ENCODE results near the gene PIGQ.

DNA sequence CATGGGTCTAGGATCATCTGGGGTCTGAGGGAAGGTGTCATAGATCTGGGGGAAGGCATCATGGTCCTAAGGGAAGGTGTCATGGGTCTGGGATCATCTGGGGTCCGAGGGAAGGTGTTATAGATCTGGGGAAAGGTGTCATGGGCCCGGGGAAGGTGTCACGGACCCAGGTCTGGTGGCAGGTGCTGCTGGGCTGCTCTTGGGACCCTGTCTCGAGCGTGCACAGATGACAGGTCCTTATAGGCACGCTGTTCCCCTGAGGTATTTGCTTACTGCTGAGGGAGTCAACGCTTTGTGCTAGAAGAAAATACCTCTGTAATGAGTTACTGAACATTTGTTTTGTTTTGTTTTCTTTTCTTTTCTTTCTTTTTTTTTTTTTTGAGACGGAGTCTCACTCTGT is 21.5 kb downstream of the PIGQ start:
- TF ChIP-seq, protein P1, sequence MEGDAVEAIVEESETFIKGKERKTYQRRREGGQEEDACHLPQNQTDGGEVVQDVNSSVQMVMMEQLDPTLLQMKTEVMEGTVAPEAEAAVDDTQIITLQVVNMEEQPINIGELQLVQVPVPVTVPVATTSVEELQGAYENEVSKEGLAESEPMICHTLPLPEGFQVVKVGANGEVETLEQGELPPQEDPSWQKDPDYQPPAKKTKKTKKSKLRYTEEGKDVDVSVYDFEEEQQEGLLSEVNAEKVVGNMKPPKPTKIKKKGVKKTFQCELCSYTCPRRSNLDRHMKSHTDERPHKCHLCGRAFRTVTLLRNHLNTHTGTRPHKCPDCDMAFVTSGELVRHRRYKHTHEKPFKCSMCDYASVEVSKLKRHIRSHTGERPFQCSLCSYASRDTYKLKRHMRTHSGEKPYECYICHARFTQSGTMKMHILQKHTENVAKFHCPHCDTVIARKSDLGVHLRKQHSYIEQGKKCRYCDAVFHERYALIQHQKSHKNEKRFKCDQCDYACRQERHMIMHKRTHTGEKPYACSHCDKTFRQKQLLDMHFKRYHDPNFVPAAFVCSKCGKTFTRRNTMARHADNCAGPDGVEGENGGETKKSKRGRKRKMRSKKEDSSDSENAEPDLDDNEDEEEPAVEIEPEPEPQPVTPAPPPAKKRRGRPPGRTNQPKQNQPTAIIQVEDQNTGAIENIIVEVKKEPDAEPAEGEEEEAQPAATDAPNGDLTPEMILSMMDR (IDR thresholded peaks at IDR 0.05): no peak
- TF ChIP-seq POLR2A (IDR thresholded peaks at IDR 0.05): peak in 2 of 3 donors; percentile 37 to 46
